ENCODE measurements around the gene EPHA7.

- TF ChIP-seq CTCF (IDR thresholded peaks at IDR 0.05; ENCODE audit: low read depth, low read length, poor library complexity, severe bottlenecking) = no peak
- no peak for TF ChIP-seq EZH2phosphoT487 (IDR thresholded peaks at IDR 0.05; ENCODE audit: borderline replicate concordance, low read length)
These were observed 66.8 kb downstream of the EPHA7 start for GRCh38 chr6:93352604-93353003.

Data from DOHH2 (cell line).